Kidney (tissue), 14 donors: ENCODE data around the gene SUGCT. TPM values are rescaled to one million over a fixed set of nuclear protein-coding genes. Genes with fewer than 3 reads are reported as not detected.
"Not testable (repeated sequence)": the region's sequence is repeated elsewhere in the genome, so short reads cannot be mapped to it uniquely, and the experiment has no call there.

Experiments used
- DNase-seq, 5 donors: peaks; one replicate each; pipeline ENCODE4 v3.0.0-alpha.2; 2013 to 2020
- FAIRE-seq: peaks from 2 replicates; lab custom pipeline; 2012; peaks lifted over from hg19 to GRCh38; lab: Jason Lieb, UNC
- H3K27ac ChIP-seq, 2 donors: one replicate each; pipeline ENCODE4 v1.7.0; 2013; ENCODE audit warnings: low read depth in 2 of 2, low read length in 2 of 2, inconsistent platforms in 1 of 2
- H3K27me3 ChIP-seq: one replicate; pipeline ENCODE4 v1.7.1; 2013; ENCODE audit warnings: low read length, inconsistent platforms; ENCODE audit not compliant: control insufficient read depth, insufficient read depth
- H3K36me3 ChIP-seq, 3 donors: one replicate each; pipeline versions ENCODE4 v1.7.0 to v1.7.1; 2013; ENCODE audit warnings: low read length in 3 of 3, control low read depth in 1 of 3, inconsistent platforms in 1 of 3; ENCODE audit not compliant: insufficient read depth in 3 of 3, control insufficient read depth in 2 of 3
- H3K4me1 ChIP-seq, 3 donors: one replicate each; pipeline versions ENCODE4 v1.7.0 to v1.7.1; 2013; ENCODE audit warnings: low read length in 3 of 3, inconsistent platforms in 1 of 3, low read depth in 1 of 3; ENCODE audit not compliant: control insufficient read depth in 2 of 3, insufficient read depth in 2 of 3
- H3K4me3 ChIP-seq, 3 donors: one replicate each; pipeline versions ENCODE4 v1.7.0 to v1.8.1; 2013; ENCODE audit warnings: low read length in 3 of 3, control low read depth in 1 of 3, inconsistent platforms in 1 of 3
- H3K9ac ChIP-seq, 3 donors: one replicate each; pipeline versions ENCODE4 v1.7.0 to v1.7.1; 2013; ENCODE audit warnings: low read length in 3 of 3, control low read depth in 1 of 3, inconsistent platforms in 1 of 3
- H3K9me3 ChIP-seq, 3 donors: one replicate each; pipeline versions ENCODE4 v1.7.0 to v1.7.1; 2013; ENCODE audit warnings: low read length in 3 of 3, control low read depth in 1 of 3, inconsistent platforms in 1 of 3; ENCODE audit not compliant: control insufficient read depth in 2 of 3, insufficient read depth in 1 of 3
- CTCF ChIP-seq: IDR thresholded peaks from 3 replicates; pipeline ENCODE4 v1.5.1; 2012; ENCODE audit warnings: mild to moderate bottlenecking, moderate library complexity, borderline replicate concordance; ENCODE audit not compliant: insufficient read depth; ENCODE audit errors: extremely low read depth
- intact Hi-C: fragments of 100-400 bp; cut with DNase I; formaldehyde crosslinking; loops from one replicate; pipeline ENCODE4 v1.11.1; 2022
- polyA plus RNA-seq: library from polyadenylated mRNA; stranded (reverse); fragments of 350-450 nt; fragmentation: Illumina TruSeq; extraction: RNeasy Lipid Tissue Mini Kit (QIAGEN cat#74804); gene quantifications from one replicate; pipeline ENCODE4 v1.2.3, GENCODE V29; 2014; ENCODE audit warnings: low read depth, low replicate concordance; ENCODE audit not compliant: insufficient read depth
- total RNA-seq: library from RNA; stranded (reverse); fragmentation: NEBNext Ultra II Directional; extraction: Animal tissue kit (Norgen Biotek cat#: 25700); gene quantifications from one replicate; pipeline ENCODE4 v1.2.1, GENCODE V29; 2021
- donor health status: control.
- donor health status: control.
- donor health status: control.
- donor health status: control.
- donor health status: control.
- donor health status: DM: yes; HTN: yes; CAD: no.
- donor health status: Normal renal cell carcinoma (clear cell type).

Gene SUGCT
- total and polyA plus RNA-seq, 2 donors from 2014 or later: 7.6 to 45.1 TPM

GRCh38 chr7:40173121-40173520 is 38.3 kb downstream of the SUGCT start:
- H3K4me3 ChIP-seq, DNase-seq, FAIRE-seq, H3K4me1 ChIP-seq, H3K36me3 ChIP-seq, H3K27ac ChIP-seq, intact Hi-C loops, H3K9me3 ChIP-seq, H3K9ac ChIP-seq, H3K27me3 ChIP-seq: not testable (repeated sequence)

- intact Hi-C loops, H3K4me1 ChIP-seq, H3K9me3 ChIP-seq, H3K4me3 ChIP-seq, FAIRE-seq, DNase-seq, H3K9ac ChIP-seq, H3K27ac ChIP-seq, H3K27me3 ChIP-seq, H3K36me3 ChIP-seq: not testable (repeated sequence)
These were observed 40.5 kb downstream of the SUGCT start for GRCh38 chr7:40175256-40175655.

GRCh38 chr7:40175725-40176510 is 41.1 kb downstream of the SUGCT start:
- Histone ChIP-seq H3K27ac (no peak overlapping the region), H3K27me3 (no peaks in the 10 kb centered on the region), H3K4me1 (no peaks in the 10 kb centered on the region), H3K9me3 (no peaks in the 10 kb centered on the region), H3K36me3 (no peaks in the 10 kb centered on the region), H3K4me3 (no peak overlapping the region), H3K9ac (no peak overlapping the region)
- no peak for TF ChIP-seq CTCF
- intact Hi-C loops: no loop called here
- DNase-seq: no peak
- no peak for FAIRE-seq

GRCh38 chr7:40177071-40177470 is 42.3 kb downstream of the SUGCT start:
- Histone ChIP-seq H3K36me3 (no peaks in the 10 kb centered on the region), H3K9me3 (no peaks in the 10 kb centered on the region), H3K4me3 (no peak overlapping the region), H3K4me1 (no peaks in the 10 kb centered on the region), H3K9ac (no peak overlapping the region), H3K27ac (no peak overlapping the region), H3K27me3 (no peaks in the 10 kb centered on the region)
- no peak for DNase-seq
- no peak for FAIRE-seq
- intact Hi-C loops: no loop called here
- no peak for TF ChIP-seq CTCF
